ENCODE results near the gene HS1BP3. TPM values are rescaled to one million over a fixed set of nuclear protein-coding genes. Genes with fewer than 3 reads are reported as not detected.

HS1BP3 gene
- total RNA-seq, 1 donor from 2014 or later, result 23.1 TPM

DNA sequence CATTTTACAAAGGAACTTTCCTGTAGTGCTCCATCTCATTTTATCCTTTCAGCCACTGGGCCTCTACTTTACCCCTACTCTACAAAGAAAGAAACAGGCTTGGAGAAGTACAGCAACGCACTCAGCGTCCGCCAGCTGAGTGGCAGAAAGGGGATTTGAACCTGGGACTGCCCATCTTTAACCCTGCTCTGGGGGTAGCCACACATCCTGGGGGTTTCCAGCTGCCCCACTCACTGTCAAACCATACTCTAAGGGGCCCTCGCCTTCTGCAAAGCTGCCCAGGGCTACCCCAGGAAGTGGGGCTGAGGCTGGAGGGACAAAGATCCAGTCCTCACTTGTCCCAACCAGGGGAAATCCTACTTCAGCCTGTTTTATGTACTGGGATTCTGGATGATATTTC, 17.9 kb downstream of the HS1BP3 start:
- Histone ChIP-seq H3K27ac (no peak overlapping the region), H3K27me3 (no peaks in the 10 kb centered on the region), H3K9me3 (no peaks in the 10 kb centered on the region), H3K4me1 (peaks cover 38% of the 10 kb centered on the region), H3K36me3 (peaks cover 0 to 9% of the 10 kb centered on the region in 2 donors), H3K4me3 (no peak overlapping the region)
- DNase-seq (ENCODE audit: extremely low spot score in 2 of 2), result no peak
- intact Hi-C loops (cut with DNase I), result loop anchor here (5.0 kb wide), 1 partner anchor 56 kb away; no protein-coding TSS in a partner anchor
- no peak for TF ChIP-seq POLR2AphosphoS5 (IDR thresholded peaks at IDR 0.05; ENCODE audit: insufficient read depth in 1 of 2, low read depth in 1 of 2)
- no peak for TF ChIP-seq CTCF (IDR thresholded peaks at IDR 0.05)
- no peak for TF ChIP-seq POLR2A (IDR thresholded peaks at IDR 0.05)

DNA sequence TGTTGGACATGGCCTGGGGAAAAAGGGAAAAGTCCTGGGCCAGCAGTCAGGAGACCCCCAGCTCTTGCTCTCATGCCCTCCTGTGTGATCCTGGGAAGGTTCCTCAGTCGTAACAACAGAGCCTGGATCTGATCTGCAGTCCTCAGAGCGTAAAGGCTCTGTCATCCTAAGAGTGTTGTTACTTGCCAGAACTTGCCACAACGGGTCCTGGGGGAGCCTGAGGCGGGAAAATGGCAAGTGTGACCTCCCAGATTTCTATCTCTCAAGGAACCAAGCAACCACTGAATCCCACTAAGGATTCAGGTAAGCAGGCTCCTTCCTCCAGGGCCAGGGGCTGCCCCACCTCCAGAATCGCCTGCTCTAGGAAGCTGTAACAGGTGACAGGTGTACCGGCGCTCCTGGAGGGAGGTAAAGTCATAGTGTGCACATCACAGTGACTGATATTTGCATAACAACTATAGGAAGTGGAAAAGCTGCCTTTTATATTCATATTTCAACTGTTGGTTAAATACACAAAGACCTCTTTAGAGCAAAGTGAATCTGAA, 18.4 kb downstream of the HS1BP3 start:
- Histone ChIP-seq H3K4me1 (peaks cover 38% of the 10 kb centered on the region), H3K9me3 (no peaks in the 10 kb centered on the region), H3K27ac (no peak overlapping the region), H3K36me3 (peaks cover 0 to 4% of the 10 kb centered on the region in 2 donors), H3K4me3 (no peak overlapping the region), H3K27me3 (no peaks in the 10 kb centered on the region)
- no peak for TF ChIP-seq POLR2A (IDR thresholded peaks at IDR 0.05)
- TF ChIP-seq POLR2AphosphoS5 (IDR thresholded peaks at IDR 0.05; ENCODE audit: insufficient read depth in 1 of 2, low read depth in 1 of 2), result no peak
- no peak for TF ChIP-seq CTCF (IDR thresholded peaks at IDR 0.05)
- intact Hi-C loops (cut with DNase I), result loop anchor here (5.0 kb wide), 1 partner anchor 55 kb away; no protein-coding TSS in a partner anchor
- no peak for DNase-seq (ENCODE audit: extremely low spot score in 2 of 2)

DNA sequence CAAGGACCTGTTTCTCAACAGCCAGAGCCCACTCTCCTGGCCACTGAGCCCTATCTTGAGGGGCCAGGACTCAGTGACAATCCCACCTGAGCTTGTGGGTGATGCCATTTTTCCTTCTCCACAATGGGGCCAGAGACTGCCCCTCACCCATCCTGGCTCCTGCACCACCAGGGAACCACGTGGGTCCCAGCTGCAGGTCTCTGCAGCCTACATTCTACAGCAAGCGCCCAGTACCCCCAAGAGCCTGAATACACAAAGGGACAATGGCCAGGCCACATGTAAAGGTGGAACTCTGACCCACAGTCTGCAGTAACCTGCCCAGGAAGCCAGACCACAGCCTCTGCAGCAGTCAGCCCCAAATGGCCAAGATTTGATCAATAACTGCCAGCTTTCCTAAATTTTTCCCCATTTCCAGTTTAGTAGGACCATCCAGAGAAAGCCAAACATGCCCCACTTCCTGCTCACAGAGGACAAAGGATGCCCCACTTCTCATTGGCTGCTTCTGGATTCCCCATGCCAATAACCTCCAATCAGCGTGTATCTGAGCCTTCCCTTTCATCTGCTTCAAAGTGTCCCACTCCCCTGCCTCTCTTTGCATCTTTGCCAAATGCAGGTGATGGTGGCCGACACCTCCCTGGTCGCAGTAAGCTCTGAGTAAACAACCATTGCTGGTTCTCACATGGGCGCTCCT, 19.1 kb downstream of the HS1BP3 start:
- Histone ChIP-seq H3K4me3 (no peak overlapping the region), H3K27ac (no peak overlapping the region), H3K4me1 (peaks cover 38% of the 10 kb centered on the region), H3K9me3 (no peaks in the 10 kb centered on the region), H3K36me3 (no peaks in the 10 kb centered on the region), H3K27me3 (no peaks in the 10 kb centered on the region)
- DNase-seq (ENCODE audit: extremely low spot score in 2 of 2), result no peak
- intact Hi-C loops (cut with DNase I), result loop anchor here (5.0 kb wide), 1 partner anchor 54 kb away; no protein-coding TSS in a partner anchor
- TF ChIP-seq CTCF (IDR thresholded peaks at IDR 0.05) (no peak), POLR2A (IDR thresholded peaks at IDR 0.05) (no peak), POLR2AphosphoS5 (IDR thresholded peaks at IDR 0.05; ENCODE audit: insufficient read depth in 1 of 2, low read depth in 1 of 2) (no peak)

GRCh38 chr2:20630967-20631366, 19.9 kb downstream of the HS1BP3 start:
- TF ChIP-seq POLR2A (IDR thresholded peaks at IDR 0.05), result no peak
- TF ChIP-seq POLR2AphosphoS5 (IDR thresholded peaks at IDR 0.05; ENCODE audit: insufficient read depth in 1 of 2, low read depth in 1 of 2), result no peak
- TF ChIP-seq CTCF (IDR thresholded peaks at IDR 0.05), result no peak
- H3K9me3 ChIP-seq, result no peaks in the 10 kb centered on the region
- DNase-seq (ENCODE audit: extremely low spot score in 2 of 2), result no peak
- no peaks in the 10 kb centered on the region for H3K27me3 ChIP-seq
- no peak overlapping the region for H3K27ac ChIP-seq
- peaks cover 32% of the 10 kb centered on the region for H3K4me1 ChIP-seq
- no peaks in the 10 kb centered on the region for H3K36me3 ChIP-seq
- intact Hi-C loops (cut with DNase I), result loop anchor here (5.0 kb wide), 1 partner anchor 54 kb away; no protein-coding TSS in a partner anchor
- no peak overlapping the region for H3K4me3 ChIP-seq
